Effector memory CD8-positive, alpha-beta T cell (primary cell): ENCODE measurements around the gene TCHP.
A peak's percentile ranks its signal among the peaks of the same experiment; 100 is the strongest.

Experiments
- ATAC-seq: fragments of 150-1000 bp; cut with Tn5 transposase; replicated peaks from 2 replicates; pipeline ENCODE4 v1.10.0; 2021; ENCODE audit warnings: mild to moderate bottlenecking, moderate library complexity
- DNase-seq, 3 experiments: peaks; one replicate each; pipeline ENCODE4 v3.0.0; 2021
- H3K27ac Mint-ChIP-seq, 2 donors: one replicate each; pipeline ENCODE4 v1.8.0; 2022; ENCODE audit warnings: mild to moderate bottlenecking in 2 of 2, mixed read lengths in 2 of 2, moderate library complexity in 2 of 2
- H3K27me3 Mint-ChIP-seq, 2 donors: one replicate each; pipeline ENCODE4 v1.8.0; 2022; ENCODE audit warnings: mixed read lengths in 2 of 2
- H3K36me3 Mint-ChIP-seq: one replicate; pipeline ENCODE4 v1.8.0; 2022; ENCODE audit warnings: mild to moderate bottlenecking, moderate library complexity, mixed read lengths; ENCODE audit not compliant: insufficient read depth
- H3K4me1 Mint-ChIP-seq, 2 donors: one replicate each; pipeline ENCODE4 v1.8.0; 2022; ENCODE audit warnings: low read depth in 2 of 2, mixed read lengths in 2 of 2
- H3K4me3 Mint-ChIP-seq, 2 donors: one replicate each; pipeline ENCODE4 v1.8.0; 2022; ENCODE audit warnings: mild to moderate bottlenecking in 2 of 2, mixed read lengths in 2 of 2, moderate library complexity in 2 of 2
- H3K9me3 Mint-ChIP-seq, 2 donors: one replicate each; pipeline ENCODE4 v1.8.0; 2022; ENCODE audit warnings: mixed read lengths in 2 of 2

Gene TCHP

GRCh38 chr12:109938947-109939346 is 38.9 kb downstream of the TCHP start:
- peak overlapping the region in 1 of 2 donors; percentile 10 for H3K27ac Mint-ChIP-seq
- ATAC-seq: no peak

DNA sequence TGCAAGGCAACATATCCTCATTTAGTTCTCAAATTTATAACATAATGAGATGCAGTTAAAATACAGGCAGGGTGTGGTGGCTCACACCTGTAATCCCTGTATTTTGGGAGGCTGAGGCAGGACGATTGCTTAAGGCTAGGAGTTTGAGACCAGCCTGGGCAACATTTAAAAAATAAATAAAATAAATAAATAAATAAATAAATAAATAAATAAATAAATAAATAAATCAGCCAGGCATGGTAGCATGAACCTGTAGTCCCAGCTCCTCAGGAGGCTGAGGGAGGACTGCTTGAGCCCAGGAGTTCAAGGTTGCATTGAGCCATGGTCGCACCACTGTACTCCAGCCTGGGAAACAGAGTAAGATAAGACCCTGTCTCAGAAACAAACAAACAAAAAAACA is 39.4 kb downstream of the TCHP start:
- DNase-seq (no peak), ATAC-seq (no peak)
- Mint-ChIP-seq H3K27ac (no peak overlapping the region), H3K9me3 (no peaks in the 10 kb centered on the region), H3K4me3 (no peak overlapping the region), H3K27me3 (no peaks in the 10 kb centered on the region), H3K4me1 (peaks cover 0 to 1% of the 10 kb centered on the region in 2 donors), H3K36me3 (peaks cover 44% of the 10 kb centered on the region)

More at GRCh38 chr12:109938947-109939346, 38.9 kb downstream of the TCHP start:
- H3K9me3 Mint-ChIP-seq: no peaks in the 10 kb centered on the region
- H3K4me1 Mint-ChIP-seq: no peaks in the 10 kb centered on the region
- peaks cover 50% of the 10 kb centered on the region for H3K36me3 Mint-ChIP-seq
- H3K27me3 Mint-ChIP-seq: no peaks in the 10 kb centered on the region
- H3K4me3 Mint-ChIP-seq: no peak overlapping the region
- no peak for DNase-seq

DNA sequence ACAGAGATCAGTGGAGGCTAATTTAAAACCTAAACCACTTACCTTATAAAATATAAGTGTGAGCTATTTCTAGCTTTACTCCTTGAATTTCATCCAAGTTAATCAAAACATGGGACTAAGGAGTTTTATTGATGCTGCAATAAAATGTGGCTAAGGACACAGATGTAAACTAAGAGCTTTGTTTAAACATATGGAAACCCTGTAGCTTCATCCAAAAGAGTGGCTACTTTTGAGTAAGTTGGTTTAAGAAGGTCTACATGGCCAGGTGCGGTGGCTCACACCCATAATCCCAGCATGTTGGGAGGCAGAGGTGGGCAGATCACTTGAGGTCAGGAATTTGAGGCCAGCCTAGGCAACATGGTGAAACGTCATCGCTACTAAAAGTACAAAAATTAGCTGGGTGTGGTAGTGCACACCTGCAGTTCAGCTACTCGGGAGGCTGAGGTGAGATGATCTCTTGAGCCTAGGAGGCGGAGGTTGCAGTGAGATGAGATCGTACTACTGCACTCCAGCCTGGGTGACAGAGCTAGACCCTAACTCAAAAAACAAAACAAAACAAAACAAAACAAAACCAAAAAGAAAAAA is 40.4 kb downstream of the TCHP start:
- no peaks in the 10 kb centered on the region for H3K9me3 Mint-ChIP-seq
- H3K36me3 Mint-ChIP-seq: peaks cover 46% of the 10 kb centered on the region
- H3K27ac Mint-ChIP-seq: no peak overlapping the region
- no peak overlapping the region for H3K4me3 Mint-ChIP-seq
- ATAC-seq (no peak), DNase-seq (no peak)
- H3K4me1 Mint-ChIP-seq: peaks cover 0 to 9% of the 10 kb centered on the region in 2 donors
- H3K27me3 Mint-ChIP-seq: no peaks in the 10 kb centered on the region

DNA sequence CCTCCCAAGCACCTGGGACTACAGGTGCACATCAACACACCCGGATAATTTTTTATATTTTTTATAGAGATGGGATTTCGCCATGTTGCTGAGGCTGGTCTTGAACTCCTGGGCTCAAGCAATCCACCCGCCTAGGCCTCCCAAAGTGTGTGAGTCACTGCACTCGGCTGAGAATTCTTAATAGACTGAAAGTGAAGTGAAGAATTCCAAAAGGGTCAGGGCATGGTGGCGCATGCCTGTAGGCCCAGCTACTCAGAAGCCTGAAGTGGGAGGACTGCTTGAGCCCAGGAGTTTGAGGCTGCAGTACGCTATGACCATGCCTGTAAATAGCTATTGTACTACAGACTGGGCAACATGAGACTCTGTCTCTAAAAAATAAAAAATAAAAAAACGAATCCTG is 43.7 kb downstream of the TCHP start:
- DNase-seq (no peak), ATAC-seq (no peak)
- Mint-ChIP-seq H3K36me3 (peaks cover 44% of the 10 kb centered on the region), H3K27me3 (no peaks in the 10 kb centered on the region), H3K4me3 (no peak overlapping the region), H3K27ac (peak overlapping the region in 1 of 2 donors; percentile 28), H3K9me3 (no peaks in the 10 kb centered on the region), H3K4me1 (peaks cover 14 to 21% of the 10 kb centered on the region in 2 donors)

DNA sequence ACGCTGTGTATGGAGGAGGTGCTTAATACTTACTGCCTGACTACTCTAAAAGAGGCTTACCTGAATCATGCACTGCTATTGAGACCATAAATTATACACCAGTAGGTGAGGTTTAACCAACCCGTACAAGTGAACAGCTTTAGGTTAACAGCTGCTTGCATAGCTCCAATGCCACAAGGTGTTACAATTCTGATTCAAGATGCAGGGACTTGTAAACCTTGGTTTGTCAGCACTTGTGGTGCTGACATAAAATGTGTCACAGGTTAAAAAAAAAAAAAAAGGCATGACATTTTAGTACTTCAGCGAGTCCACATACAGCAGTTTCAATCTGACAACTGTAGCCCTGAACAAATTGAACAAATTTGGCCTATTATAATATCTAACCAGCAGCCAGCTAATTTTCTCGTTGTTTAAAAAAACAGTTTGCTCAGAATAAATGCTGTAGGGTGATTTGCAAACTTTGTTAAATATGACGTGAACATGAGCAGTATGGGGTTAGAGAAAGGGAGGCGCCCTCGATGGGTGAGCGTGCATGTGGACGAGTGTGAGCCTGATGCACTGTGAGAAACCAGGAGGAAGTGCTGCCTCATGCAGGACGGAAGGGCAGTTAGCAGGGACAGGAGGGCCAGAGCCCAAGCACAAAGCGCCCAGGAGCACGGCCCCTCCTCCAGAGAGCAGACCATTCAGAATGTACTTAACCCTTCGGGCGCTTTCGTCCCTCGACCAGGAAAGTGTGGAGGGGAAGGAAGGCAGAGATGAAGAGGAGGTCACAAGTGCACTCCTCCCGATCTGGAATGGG is 44.7 kb downstream of the TCHP start:
- Mint-ChIP-seq H3K4me3 (peak overlapping the region in 1 of 2 donors; percentile 25), H3K9me3 (no peaks in the 10 kb centered on the region), H3K4me1 (peaks cover 14 to 21% of the 10 kb centered on the region in 2 donors), H3K27me3 (no peaks in the 10 kb centered on the region), H3K27ac (peak overlapping the region; percentile 59 to 89), H3K36me3 (peaks cover 53% of the 10 kb centered on the region)
- no peak for DNase-seq
- peak; percentile 56 for ATAC-seq

- H3K36me3 Mint-ChIP-seq: peaks cover 64% of the 10 kb centered on the region
- no peak for DNase-seq
- H3K4me1 Mint-ChIP-seq: peaks cover 14 to 21% of the 10 kb centered on the region in 2 donors
- H3K9me3 Mint-ChIP-seq: no peaks in the 10 kb centered on the region
- no peak for ATAC-seq
- no peaks in the 10 kb centered on the region for H3K27me3 Mint-ChIP-seq
- no peak overlapping the region for H3K4me3 Mint-ChIP-seq
- peak overlapping the region; percentile 87 to 89 for H3K27ac Mint-ChIP-seq
Observed at GRCh38 chr12:109946505-109946904, 46.4 kb downstream of the TCHP start.

DNA sequence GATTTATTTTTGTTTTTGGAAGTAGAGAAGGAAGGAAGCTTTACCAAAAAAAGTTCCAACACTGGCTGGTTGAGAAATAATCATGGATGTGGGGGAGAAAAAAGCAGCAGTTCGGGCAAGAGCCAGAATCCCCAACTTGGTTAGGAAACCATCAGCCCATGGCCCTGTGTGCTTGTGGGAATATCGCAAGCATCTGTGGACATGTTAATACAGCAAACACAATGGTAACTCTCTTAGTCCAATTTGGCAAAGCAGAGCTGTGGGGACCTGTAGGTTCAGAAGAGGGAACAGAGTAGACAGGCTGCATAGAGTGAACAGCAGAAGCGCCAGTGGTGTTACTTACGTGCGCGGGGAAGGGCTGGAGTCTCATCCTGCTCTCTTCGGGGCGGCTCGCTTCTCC is 46.8 kb downstream of the TCHP start:
- peaks cover 68% of the 10 kb centered on the region for H3K36me3 Mint-ChIP-seq
- no peaks in the 10 kb centered on the region for H3K27me3 Mint-ChIP-seq
- peaks cover 14 to 21% of the 10 kb centered on the region in 2 donors for H3K4me1 Mint-ChIP-seq
- DNase-seq: no peak
- H3K4me3 Mint-ChIP-seq: no peak overlapping the region
- H3K9me3 Mint-ChIP-seq: no peaks in the 10 kb centered on the region
- peak overlapping the region; percentile 87 to 89 for H3K27ac Mint-ChIP-seq
- no peak for ATAC-seq

GRCh38 chr12:109947521-109947920 is 47.4 kb downstream of the TCHP start:
- H3K27ac Mint-ChIP-seq: peak overlapping the region; percentile 87 to 89
- peaks cover 14 to 25% of the 10 kb centered on the region in 2 donors for H3K4me1 Mint-ChIP-seq
- no peak overlapping the region for H3K4me3 Mint-ChIP-seq
- H3K9me3 Mint-ChIP-seq: no peaks in the 10 kb centered on the region
- DNase-seq (no peak), ATAC-seq (no peak)
- peaks cover 74% of the 10 kb centered on the region for H3K36me3 Mint-ChIP-seq
- H3K27me3 Mint-ChIP-seq: no peaks in the 10 kb centered on the region

GRCh38 chr12:109948368-109948767 is 48.3 kb downstream of the TCHP start:
- Mint-ChIP-seq H3K36me3 (peaks cover 80% of the 10 kb centered on the region), H3K4me3 (no peak overlapping the region), H3K9me3 (no peaks in the 10 kb centered on the region), H3K27me3 (no peaks in the 10 kb centered on the region), H3K4me1 (peaks cover 14 to 27% of the 10 kb centered on the region in 2 donors), H3K27ac (peak overlapping the region; percentile 68 to 87)
- no peak for DNase-seq
- no peak for ATAC-seq

- H3K36me3 Mint-ChIP-seq: peaks cover 84% of the 10 kb centered on the region
- H3K27me3 Mint-ChIP-seq: no peaks in the 10 kb centered on the region
- no peaks in the 10 kb centered on the region for H3K9me3 Mint-ChIP-seq
- peak overlapping the region; percentile 42 to 51 for H3K27ac Mint-ChIP-seq
- ATAC-seq (no peak), DNase-seq (no peak)
- peaks cover 14 to 27% of the 10 kb centered on the region in 2 donors for H3K4me1 Mint-ChIP-seq
- no peak overlapping the region for H3K4me3 Mint-ChIP-seq
Observed at GRCh38 chr12:109949089-109949488, 49.0 kb downstream of the TCHP start.

- ATAC-seq: no peak
- H3K27ac Mint-ChIP-seq: peak overlapping the region in 1 of 2 donors; percentile 31
- peaks cover 14 to 18% of the 10 kb centered on the region in 2 donors for H3K4me1 Mint-ChIP-seq
- peaks cover 83% of the 10 kb centered on the region for H3K36me3 Mint-ChIP-seq
- no peaks in the 10 kb centered on the region for H3K9me3 Mint-ChIP-seq
- DNase-seq: no peak
- no peaks in the 10 kb centered on the region for H3K27me3 Mint-ChIP-seq
- H3K4me3 Mint-ChIP-seq: no peak overlapping the region
Observed at GRCh38 chr12:109950625-109951024, 50.6 kb downstream of the TCHP start.

- peaks cover 14 to 18% of the 10 kb centered on the region in 2 donors for H3K4me1 Mint-ChIP-seq
- H3K27me3 Mint-ChIP-seq: no peaks in the 10 kb centered on the region
- peaks cover 79% of the 10 kb centered on the region for H3K36me3 Mint-ChIP-seq
- no peak for ATAC-seq
- peak overlapping the region; percentile 31 to 53 for H3K27ac Mint-ChIP-seq
- no peaks in the 10 kb centered on the region for H3K9me3 Mint-ChIP-seq
- no peak overlapping the region for H3K4me3 Mint-ChIP-seq
- DNase-seq: no peak
Observed at GRCh38 chr12:109951136-109951535, 51.1 kb downstream of the TCHP start.

DNA sequence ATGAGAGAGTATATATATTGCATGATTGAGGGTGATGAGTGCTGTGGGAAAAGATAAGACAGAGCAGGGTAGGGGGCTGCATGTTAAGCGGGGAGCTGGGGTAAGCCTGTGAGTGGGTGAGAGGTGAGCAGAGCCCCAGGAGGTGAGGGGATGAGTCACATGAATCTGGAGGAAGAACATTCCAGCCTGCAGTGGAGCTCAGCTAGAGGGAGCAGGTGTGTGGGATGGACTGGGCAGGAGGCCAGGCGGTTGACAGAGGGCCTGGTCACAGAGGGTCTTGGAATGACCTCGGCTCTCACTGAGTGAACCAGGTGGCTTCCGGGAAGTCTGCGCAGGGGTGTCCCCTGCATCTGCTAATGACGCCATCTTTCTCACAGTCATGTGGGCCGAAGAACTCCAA is 51.7 kb downstream of the TCHP start:
- H3K4me3 Mint-ChIP-seq: no peak overlapping the region
- H3K27me3 Mint-ChIP-seq: no peaks in the 10 kb centered on the region
- H3K9me3 Mint-ChIP-seq: no peaks in the 10 kb centered on the region
- peaks cover 79% of the 10 kb centered on the region for H3K36me3 Mint-ChIP-seq
- DNase-seq (no peak), ATAC-seq (no peak)
- H3K27ac Mint-ChIP-seq: peak overlapping the region in 1 of 2 donors; percentile 53
- H3K4me1 Mint-ChIP-seq: peaks cover 10 to 14% of the 10 kb centered on the region in 2 donors
